SK-N-SH treated with all-trans-retinoic acid at 6 μM for 48 hours (cell line): Measurements from ENCODE around the gene KCNG4.

Experiments
- ATAC-seq: fragments of 200-7000 bp; cut with Tn5 transposase; 3 replicates; pipeline ENCODE4 v1.9.1; 2020; ENCODE audit warnings: mild to moderate bottlenecking, moderate library complexity
- ARNTL ChIP-seq: fragments of 450-650 bp; formaldehyde crosslinking; IDR thresholded peaks from 2 replicates; pipeline ENCODE4 v1.5.0; 2020; ENCODE audit warnings: low read depth, mild to moderate bottlenecking, moderate library complexity, borderline replicate concordance
- BACH2 ChIP-seq: fragments of 250-450 bp; sonication (Bioruptor Pico); IDR thresholded peaks from 2 replicates; pipeline ENCODE4 v1.9.0; 2021; ENCODE audit warnings: mild to moderate bottlenecking, borderline replicate concordance
- CSDC2 ChIP-seq: fragments of 250-450 bp; sonication (Bioruptor Pico); IDR thresholded peaks from 2 replicates; pipeline ENCODE4 v1.5.0; 2020; ENCODE audit warnings: mild to moderate bottlenecking, moderate library complexity
- CSRNP3 ChIP-seq: fragments of 250-450 bp; sonication (Bioruptor Pico); IDR thresholded peaks from 2 replicates; pipeline ENCODE4 v1.5.1; 2021; ENCODE audit warnings: mild to moderate bottlenecking, moderate library complexity
- ESRRG ChIP-seq: fragments of 250-450 bp; sonication (Bioruptor Pico); IDR thresholded peaks from 2 replicates; pipeline ENCODE4 v1.6.1; 2021; ENCODE audit warnings: mild to moderate bottlenecking
- GLIS3 ChIP-seq: fragments of 250-450 bp; sonication (Bioruptor Pico); IDR thresholded peaks from 2 replicates; pipeline ENCODE4 v1.5.0; 2020; ENCODE audit warnings: mild to moderate bottlenecking, moderate library complexity
- ISL1 ChIP-seq: fragments of 250-450 bp; sonication (Bioruptor Pico); IDR thresholded peaks from 2 replicates; pipeline ENCODE4 v2.1.2; 2022; ENCODE audit warnings: mild to moderate bottlenecking, moderate library complexity
- OSR1 ChIP-seq: fragments of 250-450 bp; sonication (Bioruptor Pico); IDR thresholded peaks from 2 replicates; pipeline ENCODE4 v1.8.0; 2022; ENCODE audit warnings: moderate library complexity, mild to moderate bottlenecking, inconsistent platforms
- PATZ1 ChIP-seq: fragments of 250-450 bp; sonication (Bioruptor Pico); IDR thresholded peaks from 2 replicates; pipeline ENCODE4 v1.8.0; 2020; ENCODE audit warnings: mild to moderate bottlenecking, moderate library complexity, borderline replicate concordance
- POU6F1 ChIP-seq: fragments of 250-450 bp; sonication (Bioruptor Pico); IDR thresholded peaks from 2 replicates; pipeline ENCODE4 v1.8.0; 2021; ENCODE audit warnings: low read depth, mild to moderate bottlenecking, moderate library complexity, borderline replicate concordance
- RARB ChIP-seq: fragments of 250-450 bp; sonication (Bioruptor Pico); IDR thresholded peaks from 2 replicates; pipeline ENCODE4 v1.8.0; 2021; ENCODE audit warnings: mild to moderate bottlenecking, moderate library complexity
- SNAI2 ChIP-seq: fragments of 250-450 bp; sonication (Bioruptor Pico); IDR thresholded peaks from 2 replicates; pipeline ENCODE4 v1.5.0; 2020; ENCODE audit warnings: mild to moderate bottlenecking, moderate library complexity
- TCF4 ChIP-seq: fragments of 250-450 bp; sonication (Bioruptor Pico); IDR thresholded peaks from 2 replicates; pipeline ENCODE4 v1.8.0; 2021; ENCODE audit warnings: mild to moderate bottlenecking, moderate library complexity, borderline replicate concordance
- TOX ChIP-seq: fragments of 250-450 bp; sonication (Bioruptor Pico); IDR thresholded peaks from 2 replicates; pipeline ENCODE4 v1.8.0; 2021; ENCODE audit warnings: mild to moderate bottlenecking, moderate library complexity, borderline replicate concordance
- ZC3H10 ChIP-seq: fragments of 250-450 bp; sonication (Bioruptor Pico); IDR thresholded peaks from 2 replicates; pipeline ENCODE4 v1.5.1; 2021; ENCODE audit warnings: mild to moderate bottlenecking, moderate library complexity
- ZFP3 ChIP-seq: fragments of 250-450 bp; sonication (Bioruptor Pico); IDR thresholded peaks from 2 replicates; pipeline ENCODE4 v1.5.0; 2020; ENCODE audit warnings: mild to moderate bottlenecking, moderate library complexity
- ZFP30 ChIP-seq: fragments of 450-650 bp; formaldehyde crosslinking; IDR thresholded peaks from 2 replicates; pipeline ENCODE4 v1.5.0; 2022; ENCODE audit warnings: mild to moderate bottlenecking, moderate library complexity
- ZNF70 ChIP-seq: fragments of 450-650 bp; formaldehyde crosslinking; IDR thresholded peaks from 2 replicates; pipeline ENCODE4 v1.5.0; 2020; ENCODE audit warnings: mild to moderate bottlenecking, moderate library complexity
- ZNF8 ChIP-seq: fragments of 450-650 bp; formaldehyde crosslinking; IDR thresholded peaks from 2 replicates; pipeline ENCODE4 v1.5.0; 2020; ENCODE audit warnings: mild to moderate bottlenecking, moderate library complexity
- TF ChIP-seq, protein P1 (sequence below): fragments of 250-450 bp; sonication (Bioruptor Pico); IDR thresholded peaks from 2 replicates; pipeline ENCODE4 v1.5.1; 2020; ENCODE audit warnings: low read depth, mild to moderate bottlenecking, moderate library complexity
- TF ChIP-seq, protein P2 (sequence below): fragments of 250-450 bp; sonication (Bioruptor Pico); IDR thresholded peaks from 2 replicates; pipeline ENCODE4 v1.5.0; 2020; ENCODE audit warnings: mild to moderate bottlenecking, moderate library complexity

The KCNG4 gene

GRCh38 chr16:84198401-84198800 lies 41.4 kb downstream of the KCNG4 start:
- TF ChIP-seq ZFP30 (CRISPR knock-in tag) (no peak), ZNF8 (CRISPR knock-in tag) (no peak), ZC3H10 (CRISPR knock-in tag) (no peak), CSDC2 (CRISPR knock-in tag) (no peak), ESRRG (no peak), ISL1 (no peak), POU6F1 (CRISPR knock-in tag) (no peak), BACH2 (CRISPR knock-in tag) (no peak), PATZ1 (CRISPR knock-in tag) (no peak), TOX (CRISPR knock-in tag) (no peak), SNAI2 (CRISPR knock-in tag) (no peak), ARNTL (CRISPR knock-in tag) (no peak), ZFP3 (CRISPR knock-in tag) (no peak)
- TF ChIP-seq, protein P1, sequence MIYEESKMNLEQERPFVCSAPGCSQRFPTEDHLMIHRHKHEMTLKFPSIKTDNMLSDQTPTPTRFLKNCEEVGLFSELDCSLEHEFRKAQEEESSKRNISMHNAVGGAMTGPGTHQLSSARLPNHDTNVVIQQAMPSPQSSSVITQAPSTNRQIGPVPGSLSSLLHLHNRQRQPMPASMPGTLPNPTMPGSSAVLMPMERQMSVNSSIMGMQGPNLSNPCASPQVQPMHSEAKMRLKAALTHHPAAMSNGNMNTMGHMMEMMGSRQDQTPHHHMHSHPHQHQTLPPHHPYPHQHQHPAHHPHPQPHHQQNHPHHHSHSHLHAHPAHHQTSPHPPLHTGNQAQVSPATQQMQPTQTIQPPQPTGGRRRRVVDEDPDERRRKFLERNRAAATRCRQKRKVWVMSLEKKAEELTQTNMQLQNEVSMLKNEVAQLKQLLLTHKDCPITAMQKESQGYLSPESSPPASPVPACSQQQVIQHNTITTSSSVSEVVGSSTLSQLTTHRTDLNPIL (CRISPR knock-in tag) = no peak
- TF ChIP-seq, protein P2, sequence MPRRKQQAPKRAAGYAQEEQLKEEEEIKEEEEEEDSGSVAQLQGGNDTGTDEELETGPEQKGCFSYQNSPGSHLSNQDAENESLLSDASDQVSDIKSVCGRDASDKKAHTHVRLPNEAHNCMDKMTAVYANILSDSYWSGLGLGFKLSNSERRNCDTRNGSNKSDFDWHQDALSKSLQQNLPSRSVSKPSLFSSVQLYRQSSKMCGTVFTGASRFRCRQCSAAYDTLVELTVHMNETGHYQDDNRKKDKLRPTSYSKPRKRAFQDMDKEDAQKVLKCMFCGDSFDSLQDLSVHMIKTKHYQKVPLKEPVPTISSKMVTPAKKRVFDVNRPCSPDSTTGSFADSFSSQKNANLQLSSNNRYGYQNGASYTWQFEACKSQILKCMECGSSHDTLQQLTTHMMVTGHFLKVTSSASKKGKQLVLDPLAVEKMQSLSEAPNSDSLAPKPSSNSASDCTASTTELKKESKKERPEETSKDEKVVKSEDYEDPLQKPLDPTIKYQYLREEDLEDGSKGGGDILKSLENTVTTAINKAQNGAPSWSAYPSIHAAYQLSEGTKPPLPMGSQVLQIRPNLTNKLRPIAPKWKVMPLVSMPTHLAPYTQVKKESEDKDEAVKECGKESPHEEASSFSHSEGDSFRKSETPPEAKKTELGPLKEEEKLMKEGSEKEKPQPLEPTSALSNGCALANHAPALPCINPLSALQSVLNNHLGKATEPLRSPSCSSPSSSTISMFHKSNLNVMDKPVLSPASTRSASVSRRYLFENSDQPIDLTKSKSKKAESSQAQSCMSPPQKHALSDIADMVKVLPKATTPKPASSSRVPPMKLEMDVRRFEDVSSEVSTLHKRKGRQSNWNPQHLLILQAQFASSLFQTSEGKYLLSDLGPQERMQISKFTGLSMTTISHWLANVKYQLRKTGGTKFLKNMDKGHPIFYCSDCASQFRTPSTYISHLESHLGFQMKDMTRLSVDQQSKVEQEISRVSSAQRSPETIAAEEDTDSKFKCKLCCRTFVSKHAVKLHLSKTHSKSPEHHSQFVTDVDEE (CRISPR knock-in tag) = no peak
- ATAC-seq = peak; percentile 67

- no peak for ATAC-seq
- TF ChIP-seq TOX (CRISPR knock-in tag) (no peak), CSRNP3 (CRISPR knock-in tag) (no peak), POU6F1 (CRISPR knock-in tag) (no peak), TCF4 (CRISPR knock-in tag) (no peak), RARB (CRISPR knock-in tag) (no peak), OSR1 (CRISPR knock-in tag) (no peak), ESRRG (no peak), GLIS3 (CRISPR knock-in tag) (no peak), BACH2 (CRISPR knock-in tag) (no peak), ZFP30 (CRISPR knock-in tag) (no peak), PATZ1 (CRISPR knock-in tag) (no peak), ZNF8 (CRISPR knock-in tag) (no peak), ZNF70 (CRISPR knock-in tag) (no peak), CSDC2 (CRISPR knock-in tag) (no peak)
- TF ChIP-seq, protein P2 (CRISPR knock-in tag) = no peak
- TF ChIP-seq, protein P1 (CRISPR knock-in tag) = no peak
These were observed 42.2 kb downstream of the KCNG4 start for GRCh38 chr16:84197466-84198128.
